Measurements from ENCODE around the gene S100A6.

- TF ChIP-seq CTCF (IDR thresholded peaks at IDR 0.05) = peak; percentile 99 to 100 (median 99)
- TF ChIP-seq EP300 (IDR thresholded peaks at IDR 0.05; ENCODE audit: low read depth) = no peak
- peak; percentile 32 for TF ChIP-seq POLR2A (IDR thresholded peaks at IDR 0.05)
- TF ChIP-seq POLR2AphosphoS5 (IDR thresholded peaks at IDR 0.05) = peak in 2 of 3 donors; percentile 44 to 51
Observed at GRCh38 chr1:153568367-153569099, 32.7 kb upstream of the S100A6 start.
